Stimulated activated CD4-positive, alpha-beta T cell treated with anti-CD3 and anti-CD28 coated beads, Interleukin-12 subunit alpha, Interleukin-12 subunit beta, amount 100 ng/mL, for 4 hours (primary cell): ENCODE measurements around the gene UNC13A.
A peak's percentile ranks its signal among the peaks of the same experiment; 100 is the strongest.
"Not testable (repeated sequence)": the region's sequence is repeated elsewhere in the genome, so short reads cannot be mapped to it uniquely, and the experiment has no call there.

ENCODE experiments used
- DNase-seq: peaks from one replicate; pipeline ENCODE4 v3.0.0-alpha.2; 2020

Gene UNC13A

GRCh38 chr19:17601683-17602082, 86.5 kb downstream of the UNC13A start:
- no peak for DNase-seq

GRCh38 chr19:17599780-17600179, 88.4 kb downstream of the UNC13A start:
- no peak for DNase-seq

- no peak for DNase-seq
Observed at GRCh38 chr19:17598953-17599352, 89.2 kb downstream of the UNC13A start.

GRCh38 chr19:17598063-17598462, 90.1 kb downstream of the UNC13A start:
- not testable (repeated sequence) for DNase-seq

GRCh38 chr19:17594296-17594695, 93.9 kb downstream of the UNC13A start:
- DNase-seq, result not testable (repeated sequence)

- no peak for DNase-seq
Observed at GRCh38 chr19:17590866-17591265, 97.3 kb downstream of the UNC13A start.

GRCh38 chr19:17585395-17585794, 102.8 kb downstream of the UNC13A start:
- not testable (repeated sequence) for DNase-seq

GRCh38 chr19:17584132-17584531, 104.0 kb downstream of the UNC13A start:
- no peak for DNase-seq

GRCh38 chr19:17582613-17583012, 105.5 kb downstream of the UNC13A start:
- DNase-seq, result no peak

GRCh38 chr19:17581211-17581874, 106.8 kb downstream of the UNC13A start:
- DNase-seq, result no peak

- DNase-seq, result no peak
Observed at GRCh38 chr19:17580470-17581144, 107.5 kb downstream of the UNC13A start.

- DNase-seq, result no peak
Observed at GRCh38 chr19:17579661-17580244, 108.4 kb downstream of the UNC13A start.

- no peak for DNase-seq
Observed at GRCh38 chr19:17577457-17578097, 110.6 kb downstream of the UNC13A start.

GRCh38 chr19:17576758-17577456, 111.2 kb downstream of the UNC13A start:
- DNase-seq, result peak; percentile 15

- no peak for DNase-seq
Observed at GRCh38 chr19:17575871-17576757, 112.0 kb downstream of the UNC13A start.

- no peak for DNase-seq
Observed at GRCh38 chr19:17572638-17573037, 115.5 kb downstream of the UNC13A start.

GRCh38 chr19:17570791-17571190, 117.4 kb downstream of the UNC13A start:
- DNase-seq, result no peak

GRCh38 chr19:17570291-17570690, 117.9 kb downstream of the UNC13A start:
- DNase-seq, result not testable (repeated sequence)

- DNase-seq, result no peak
Observed at GRCh38 chr19:17567940-17568339, 120.2 kb downstream of the UNC13A start.

- no peak for DNase-seq
Observed at GRCh38 chr19:17565611-17566010, 122.5 kb downstream of the UNC13A start.

- no peak for DNase-seq
Observed at GRCh38 chr19:17564781-17565180, 123.4 kb downstream of the UNC13A start.

- DNase-seq, result no peak
Observed at GRCh38 chr19:17562561-17562960, 125.6 kb downstream of the UNC13A start.
